NCI-H2196 (cell line): ENCODE data around the gene CLEC4E.
A peak's percentile ranks its signal among the peaks of the same experiment; 100 is the strongest.
"Not testable (repeated sequence)": the region's sequence is repeated elsewhere in the genome, so short reads cannot be mapped to it uniquely, and the experiment has no call there.

ENCODE experiments used
- DNase-seq: peaks from one replicate; lab custom pipeline; 2025; ENCODE audit not compliant: unreplicated experiment; lab: John Stamatoyannopoulos, UW

CLEC4E gene, protein sequence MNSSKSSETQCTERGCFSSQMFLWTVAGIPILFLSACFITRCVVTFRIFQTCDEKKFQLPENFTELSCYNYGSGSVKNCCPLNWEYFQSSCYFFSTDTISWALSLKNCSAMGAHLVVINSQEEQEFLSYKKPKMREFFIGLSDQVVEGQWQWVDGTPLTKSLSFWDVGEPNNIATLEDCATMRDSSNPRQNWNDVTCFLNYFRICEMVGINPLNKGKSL

DNA sequence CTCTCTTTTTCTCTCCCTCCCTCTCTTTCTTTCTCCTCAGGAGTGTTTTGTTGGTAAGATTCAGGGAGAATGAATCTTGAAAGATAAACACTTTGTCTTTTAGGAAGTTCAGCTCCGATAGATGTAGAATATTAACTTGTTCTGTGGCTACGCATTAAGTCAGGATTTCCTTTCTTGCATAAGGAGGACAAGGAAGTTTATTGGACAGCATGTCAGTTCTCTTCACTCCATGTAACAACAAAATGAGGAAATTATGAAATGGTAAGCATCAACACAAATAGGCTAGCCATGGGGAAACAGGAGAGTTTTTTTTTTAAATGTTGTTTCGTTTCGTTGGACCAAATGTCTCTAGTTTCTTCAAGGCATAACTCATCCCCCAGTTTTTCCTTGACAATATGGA, at the start of gene CLEC4E:
TSS of gene CLEC4E (minus strand) at position 75 of the 400 bp plus-strand sequence. CDS start 108 bp downstream, outside the sequence.
- DNase-seq = not testable (repeated sequence)

DNA sequence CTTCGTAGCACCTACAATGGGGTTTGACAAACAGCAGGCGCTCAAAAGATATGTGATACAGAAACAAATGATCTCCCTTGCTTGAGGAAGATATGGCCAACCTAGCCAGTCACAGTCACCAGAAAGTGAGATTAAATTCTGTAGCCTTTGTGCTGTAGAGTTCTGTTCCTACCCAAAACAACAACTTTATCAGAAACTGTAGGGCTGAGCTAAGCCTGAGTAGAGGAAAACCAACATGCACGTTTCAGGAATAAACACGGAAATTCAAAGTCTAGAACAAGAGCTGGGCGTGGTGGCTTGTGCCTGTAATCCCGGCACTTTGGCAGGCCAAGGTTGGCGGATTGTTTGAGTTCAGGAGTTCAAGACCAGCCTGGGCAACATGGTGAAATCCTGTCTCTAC, 49.0 kb upstream of the CLEC4E start:
- no peak for DNase-seq

DNA sequence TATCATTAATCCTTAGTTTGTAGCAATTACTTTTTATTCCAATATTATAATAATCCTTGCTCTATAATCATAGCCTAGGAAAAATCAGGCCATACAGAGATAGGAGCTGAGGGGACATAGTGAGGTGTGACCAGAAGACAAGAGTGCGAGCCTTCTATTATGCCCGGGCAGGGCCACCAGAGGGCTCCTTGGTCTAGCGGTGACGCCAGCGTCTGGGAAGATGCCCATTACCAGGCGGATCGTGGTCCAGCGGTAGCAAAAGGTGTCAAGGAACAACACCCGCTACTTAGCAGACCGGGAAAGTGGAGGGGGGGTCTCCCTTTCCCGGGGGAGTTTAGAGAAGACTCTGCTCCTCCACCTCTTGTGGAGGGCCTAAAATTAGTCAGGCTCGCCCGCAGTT, 43.8 kb upstream of the CLEC4E start:
- DNase-seq = not testable (repeated sequence)

DNA sequence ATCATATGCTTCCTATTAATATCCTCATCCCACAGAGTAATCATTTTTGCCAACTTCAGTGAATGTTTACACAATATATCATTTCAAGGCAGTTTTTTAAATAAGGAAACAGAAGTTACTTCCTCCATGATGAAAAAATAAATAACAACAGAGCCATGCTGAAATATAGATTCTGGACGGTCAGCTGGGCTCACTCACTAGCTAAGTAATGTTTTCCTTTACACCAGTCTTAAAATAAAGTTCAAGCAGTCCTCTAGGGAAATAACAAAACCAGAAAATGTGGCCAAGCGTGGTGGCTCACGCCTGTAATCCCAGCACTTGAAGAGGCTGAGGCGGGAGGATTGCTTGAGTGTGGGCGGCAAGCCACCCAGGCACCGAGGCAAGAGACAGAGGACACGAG, 43.3 kb upstream of the CLEC4E start:
- no peak for DNase-seq

DNA sequence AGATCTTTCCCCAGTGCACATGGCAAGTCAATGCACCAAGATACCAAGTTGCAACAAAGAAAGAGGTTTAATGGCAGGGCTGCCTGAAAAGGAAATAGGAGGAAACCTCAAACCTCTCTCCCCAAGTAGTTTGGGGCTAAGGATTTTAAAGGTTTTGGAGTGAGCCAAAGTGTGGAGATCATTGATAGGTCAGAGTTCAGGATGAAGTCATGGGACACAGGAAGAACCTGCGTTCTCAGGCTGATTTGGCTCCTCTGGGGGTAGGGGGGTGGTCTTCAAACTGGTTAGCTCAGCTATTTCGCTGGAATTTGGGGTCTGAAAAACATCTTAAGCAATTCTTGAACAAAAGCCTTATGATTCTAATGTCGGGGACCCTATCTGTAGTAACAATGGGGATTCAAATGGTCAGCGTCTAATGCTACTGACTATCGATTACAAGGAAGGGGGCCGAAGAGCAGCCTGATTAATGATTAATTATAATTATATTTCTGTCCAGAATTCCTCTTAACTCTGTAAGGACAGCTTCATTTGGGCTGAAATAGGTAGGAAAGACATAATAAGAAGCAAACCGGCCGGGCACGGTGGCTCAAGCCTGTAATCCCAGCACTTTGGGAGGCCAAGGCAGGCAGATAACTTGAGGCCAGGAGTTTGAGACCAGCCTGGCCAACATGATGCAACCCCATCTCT, 40.5 kb upstream of the CLEC4E start:
- no peak for DNase-seq

DNA sequence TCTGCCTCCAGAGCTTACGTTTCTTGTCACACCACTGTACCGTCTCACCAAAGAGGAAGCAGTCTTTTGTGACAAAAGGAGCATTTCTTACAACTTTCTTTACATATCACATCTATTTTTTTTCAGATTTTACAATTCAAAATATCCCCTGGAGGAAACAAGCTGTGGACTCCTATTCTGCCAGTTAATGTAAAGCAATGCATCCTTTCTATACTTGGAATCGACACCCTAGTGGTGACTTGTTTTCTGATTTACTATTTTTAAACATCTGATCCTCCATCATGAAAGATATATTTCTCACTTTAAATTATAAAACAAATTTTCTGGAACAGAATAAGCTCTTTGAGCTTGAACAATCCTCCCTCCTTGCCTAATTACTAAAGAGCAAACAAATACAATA, 37.2 kb upstream of the CLEC4E start:
- no peak for DNase-seq

GRCh38 chr12:8572507-8572906, 31.8 kb upstream of the CLEC4E start:
- DNase-seq = no peak

GRCh38 chr12:8566525-8566924, 25.8 kb upstream of the CLEC4E start:
- no peak for DNase-seq

DNA sequence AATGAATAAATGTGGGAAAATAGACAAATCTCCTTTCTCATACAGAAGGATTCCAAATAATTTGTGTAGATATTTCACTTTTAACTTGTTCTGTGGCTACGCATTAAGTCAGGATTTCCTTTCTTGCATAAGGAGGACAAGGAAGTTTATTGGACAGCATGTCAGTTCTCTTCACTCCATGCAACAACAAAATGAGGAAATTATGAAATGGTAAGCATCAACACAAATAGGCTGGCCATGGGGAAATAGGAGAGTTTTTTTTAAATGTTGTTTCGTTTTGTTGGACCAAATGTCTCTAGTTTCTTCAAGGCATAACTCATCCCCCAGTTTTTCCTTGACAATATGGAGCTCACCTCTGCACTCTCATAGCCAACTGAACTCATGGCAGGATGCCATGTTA, 25.3 kb upstream of the CLEC4E start:
- DNase-seq = not testable (repeated sequence)

- DNase-seq = no peak
These were observed 24.0 kb upstream of the CLEC4E start for GRCh38 chr12:8564656-8565055.

GRCh38 chr12:8563356-8563755, 22.7 kb upstream of the CLEC4E start:
- DNase-seq = no peak

GRCh38 chr12:8562310-8562709, 21.6 kb upstream of the CLEC4E start:
- no peak for DNase-seq

DNA sequence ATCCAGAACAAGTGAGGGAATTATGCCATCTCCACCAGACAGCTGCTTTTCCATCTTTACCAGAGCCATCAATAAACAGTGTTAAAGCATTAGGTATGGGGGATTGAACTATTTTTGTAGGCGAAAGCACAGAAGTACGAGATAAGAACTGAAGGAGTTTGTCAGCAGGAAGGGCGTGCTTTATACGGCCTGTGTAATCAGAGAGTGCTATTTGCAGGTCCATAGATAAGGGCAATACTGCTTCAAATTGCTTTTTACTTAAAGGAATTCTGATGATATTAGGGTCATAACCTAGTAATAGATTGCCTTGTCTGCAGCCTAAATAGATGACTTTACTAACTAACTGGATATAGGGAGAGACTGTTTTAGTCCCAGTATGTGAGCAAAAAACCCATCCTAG, 20.3 kb upstream of the CLEC4E start:
- no peak for DNase-seq

DNA sequence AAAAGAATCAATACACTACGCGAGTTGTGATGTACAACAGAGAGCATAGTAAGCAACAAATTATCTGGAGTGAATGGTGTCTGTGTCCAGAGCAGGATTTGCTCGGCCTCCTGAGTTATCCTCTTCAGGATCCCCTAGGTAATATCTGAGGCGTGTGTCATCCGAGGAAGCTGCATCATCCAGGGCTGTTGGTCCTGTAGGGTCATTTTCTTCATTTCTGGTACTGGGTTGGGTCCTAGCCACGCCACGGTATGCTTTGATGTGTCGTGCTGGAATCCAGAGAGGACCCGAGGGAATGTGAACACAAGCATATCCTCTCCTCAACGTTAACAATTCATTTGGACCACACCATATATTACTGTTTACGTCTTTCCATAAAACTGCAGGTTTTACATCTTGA, 19.0 kb upstream of the CLEC4E start:
- DNase-seq = no peak

DNA sequence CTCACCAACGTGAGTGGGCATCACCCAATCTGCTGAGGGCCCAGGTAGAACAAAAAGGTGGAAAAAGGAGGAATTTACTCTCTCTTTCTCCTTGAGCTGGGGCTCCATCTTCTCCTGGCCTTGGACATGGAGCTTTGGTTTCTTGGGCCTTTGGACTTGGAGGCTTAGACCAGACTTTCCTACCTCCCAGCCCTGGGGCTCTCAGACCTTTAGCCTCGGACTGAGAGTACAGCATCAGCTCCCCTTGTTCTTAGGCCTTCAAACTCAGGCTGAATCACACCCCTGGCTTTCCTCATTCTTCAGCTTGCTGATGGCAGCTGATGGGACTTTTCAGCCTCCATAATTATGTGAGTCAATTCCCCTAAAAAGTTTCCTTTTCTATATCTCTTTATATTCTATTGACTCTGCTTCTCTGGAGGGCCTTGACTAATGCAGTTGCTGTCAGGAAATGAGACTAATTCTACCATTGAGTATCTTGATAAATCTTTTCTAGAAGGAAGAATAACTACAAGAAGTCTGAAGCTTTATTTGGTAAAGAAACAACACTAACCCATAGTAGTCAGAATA, 15.9 kb upstream of the CLEC4E start:
- DNase-seq = no peak

GRCh38 chr12:8554451-8555195, 13.9 kb upstream of the CLEC4E start:
- DNase-seq = no peak

DNA sequence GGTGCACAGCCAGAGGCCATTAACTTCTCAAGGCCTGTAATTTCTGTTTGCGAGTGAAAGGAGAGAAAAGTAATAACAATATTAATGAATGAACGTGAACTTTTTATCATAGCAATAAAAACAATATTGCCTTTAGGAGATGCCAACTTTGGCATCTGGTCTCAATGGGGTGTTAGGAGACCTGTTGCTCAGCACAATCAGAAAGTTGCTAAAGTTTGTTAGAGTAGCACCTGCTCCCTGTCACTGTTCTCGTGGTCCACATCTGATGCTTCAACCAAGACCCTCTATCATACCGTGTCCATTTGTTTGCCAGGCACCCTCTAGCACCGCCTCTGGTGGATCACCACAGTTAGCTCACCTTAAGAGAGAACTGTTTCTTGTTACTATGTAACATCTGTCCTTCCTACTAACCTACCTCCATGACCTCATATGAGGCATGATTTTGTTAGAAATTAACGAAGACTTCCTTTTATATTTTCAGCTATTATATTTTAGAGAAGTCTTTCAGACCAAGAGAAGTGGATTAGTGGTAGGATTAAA, 12.5 kb upstream of the CLEC4E start:
- no peak for DNase-seq

- no peak for DNase-seq
These were observed 8.7 kb upstream of the CLEC4E start for GRCh38 chr12:8549381-8549780.

- no peak for DNase-seq
These were observed 7.5 kb upstream of the CLEC4E start for GRCh38 chr12:8548192-8548591.

DNA sequence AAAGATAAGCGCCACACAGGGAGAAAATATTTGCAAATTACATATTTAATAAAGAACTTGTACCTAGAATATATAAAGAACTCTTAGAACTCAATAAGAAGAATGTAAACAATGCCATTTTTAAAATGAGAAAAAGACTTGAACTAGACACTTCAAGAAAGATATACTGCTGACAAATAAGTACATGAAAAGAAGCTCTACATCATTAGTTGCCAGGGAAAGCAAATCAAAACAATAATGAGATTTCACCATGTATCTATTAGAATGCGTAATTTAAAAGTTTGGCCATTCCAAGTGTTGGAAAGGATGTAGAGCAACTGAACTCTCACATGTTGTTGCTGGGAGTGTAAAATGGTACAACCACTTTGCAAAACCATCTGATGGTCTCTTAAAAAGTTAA, 6.9 kb upstream of the CLEC4E start:
- no peak for DNase-seq

DNA sequence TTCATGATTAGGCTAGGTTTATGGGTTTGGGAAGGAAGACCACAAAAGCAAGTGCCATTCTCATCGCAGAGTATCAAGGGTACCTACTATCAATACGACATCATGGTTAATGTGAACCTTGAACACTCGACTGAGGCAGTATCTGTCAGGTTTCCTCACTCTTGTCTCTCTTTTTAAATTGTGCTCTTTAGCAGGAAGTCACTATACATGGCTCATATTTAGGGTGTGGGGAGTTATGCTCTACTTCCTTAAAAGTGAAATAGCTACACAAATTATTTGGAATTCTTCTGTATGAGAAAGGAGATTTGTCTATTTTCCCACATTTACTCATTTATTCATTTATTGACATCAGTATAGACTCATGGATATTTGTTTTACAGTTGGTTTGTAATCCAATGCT, 5.9 kb upstream of the CLEC4E start:
- no peak for DNase-seq

GRCh38 chr12:8544295-8544694, 3.6 kb upstream of the CLEC4E start:
- DNase-seq = peak; percentile 39
